SH-SY5Y (cell line): ENCODE measurements around the gene XXYLT1.

Source experiments
- GATA2 ChIP-seq: IDR thresholded peaks from 2 replicates; pipeline ENCODE4 v1.6.1; 2011; ENCODE audit warnings: mild to moderate bottlenecking, low read depth, low read length
- GATA3 ChIP-seq: IDR thresholded peaks from 2 replicates; pipeline ENCODE4 v1.6.1; 2011; ENCODE audit warnings: low read depth, mild to moderate bottlenecking, low read length, moderate library complexity

DNA sequence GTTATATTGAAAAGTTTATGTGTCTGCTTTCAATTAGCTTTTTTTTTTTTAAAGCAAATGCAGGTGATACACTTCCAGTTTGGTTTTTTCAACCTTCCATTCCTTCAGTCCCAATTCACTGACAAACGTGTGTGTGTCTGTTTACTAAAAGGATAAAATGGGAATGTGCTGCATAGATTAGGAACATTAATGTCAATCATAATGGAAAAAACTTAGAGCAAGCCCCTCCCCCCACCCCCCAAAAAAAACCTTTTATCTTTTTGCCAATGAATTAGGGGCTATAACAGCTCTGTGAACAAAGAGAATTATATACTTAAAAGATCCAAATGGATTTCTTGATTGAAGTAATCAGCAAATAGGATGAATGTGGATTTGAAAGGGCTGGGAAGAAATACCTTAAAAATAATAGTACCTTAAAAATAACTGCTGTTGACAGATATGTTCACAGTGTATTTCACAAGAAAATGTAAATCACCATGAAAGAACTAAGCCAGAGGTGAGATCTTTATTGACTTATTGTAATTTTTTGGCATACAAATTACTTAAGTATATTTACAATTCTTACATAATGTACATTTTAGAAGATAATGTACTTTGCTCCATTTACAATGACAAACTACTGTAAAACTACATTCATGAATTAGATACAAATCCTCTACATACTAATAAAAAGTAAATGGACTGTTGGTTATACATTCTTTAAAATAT, 3.5 kb upstream of the XXYLT1 start:
- TF ChIP-seq GATA2 (no peak), GATA3 (no peak)
